Activated CD4-positive, alpha-beta T cell treated with anti-CD3 and anti-CD28 coated beads, Interleukin-2, Interleukin-4, amounts not matched to agents 100 ng/mL and 50 ng/mL, durations not matched to agents 16 hours and 8 hours (primary cell): ENCODE results near the gene TRIM66.

Source experiments
- DNase-seq: peaks from one replicate; pipeline ENCODE4 v3.0.0-alpha.2; 2020; ENCODE audit warnings: low spot score

Gene TRIM66

GRCh38 chr11:8608652-8609051, 73.8 kb downstream of the TRIM66 start:
- no peak for DNase-seq

GRCh38 chr11:8605971-8606563, 76.4 kb downstream of the TRIM66 start:
- no peak for DNase-seq

- DNase-seq: peak; percentile 34
These were observed 78.3 kb downstream of the TRIM66 start for GRCh38 chr11:8604078-8604723.

- DNase-seq: no peak
These were observed 78.8 kb downstream of the TRIM66 start for GRCh38 chr11:8603696-8604077.

- DNase-seq: no peak
These were observed 80.9 kb downstream of the TRIM66 start for GRCh38 chr11:8601376-8602133.

GRCh38 chr11:8598506-8598905, 84.0 kb downstream of the TRIM66 start:
- DNase-seq: no peak

GRCh38 chr11:8597182-8597581, 85.3 kb downstream of the TRIM66 start:
- no peak for DNase-seq

- no peak for DNase-seq
These were observed 85.9 kb downstream of the TRIM66 start for GRCh38 chr11:8596504-8597046.

- peak; percentile 49 for DNase-seq
These were observed 88.2 kb downstream of the TRIM66 start, which contains the start of gene STK33 for GRCh38 chr11:8593935-8594909. Gene STK33, minus strand, starts transcription at chr11:8594228. Its CDS starts 119,323 bp downstream, at chr11:8474905.

GRCh38 chr11:8593455-8593854, 89.0 kb downstream of the TRIM66 start:
- DNase-seq: no peak

GRCh38 chr11:8587915-8588314, 94.5 kb downstream of the TRIM66 start:
- no peak for DNase-seq

GRCh38 chr11:8586805-8587204, 95.7 kb downstream of the TRIM66 start:
- DNase-seq: no peak

- DNase-seq: no peak
These were observed 96.3 kb downstream of the TRIM66 start for GRCh38 chr11:8586184-8586583.

GRCh38 chr11:8584511-8584910, 98.0 kb downstream of the TRIM66 start:
- no peak for DNase-seq

- no peak for DNase-seq
These were observed 98.4 kb downstream of the TRIM66 start for GRCh38 chr11:8584082-8584481.

- DNase-seq: no peak
These were observed 101.2 kb downstream of the TRIM66 start for GRCh38 chr11:8581300-8581699.

- DNase-seq: no peak
These were observed 104.5 kb downstream of the TRIM66 start for GRCh38 chr11:8577791-8578581.

GRCh38 chr11:8574798-8575197, 107.7 kb downstream of the TRIM66 start:
- DNase-seq: no peak

GRCh38 chr11:8573777-8574176, 108.7 kb downstream of the TRIM66 start:
- DNase-seq: no peak

GRCh38 chr11:8567602-8568198, 114.8 kb downstream of the TRIM66 start:
- DNase-seq: peak; percentile 4
